Effector memory CD4-positive, alpha-beta T cell (primary cell): ENCODE data around the gene GALNT7.

ENCODE experiments used
- DNase-seq, 3 donors: peaks; one replicate each; pipeline ENCODE4 v3.0.0-alpha.2; 2020
- H3K27ac ChIP-seq: 2 replicates; pipeline ENCODE4 v1.7.0; 2013; ENCODE audit warnings: mild to moderate bottlenecking, low read length, moderate library complexity; ENCODE audit not compliant: insufficient read depth, poor library complexity, severe bottlenecking
- H3K27me3 ChIP-seq: replicated peaks from 2 replicates; pipeline ENCODE4 v1.7.0; 2013; ENCODE audit warnings: mild to moderate bottlenecking, low read length; ENCODE audit not compliant: insufficient read depth, control insufficient read depth, poor library complexity, severe bottlenecking
- H3K36me3 ChIP-seq: 2 replicates; pipeline ENCODE4 v1.7.0; 2013; ENCODE audit warnings: mild to moderate bottlenecking, low read length, moderate library complexity; ENCODE audit not compliant: control insufficient read depth, insufficient read depth
- H3K4me1 ChIP-seq: 2 replicates; pipeline ENCODE4 v1.7.0; 2013; ENCODE audit warnings: low read length, mild to moderate bottlenecking; ENCODE audit not compliant: control insufficient read depth, insufficient read depth, poor library complexity, severe bottlenecking
- H3K4me3 ChIP-seq: 2 replicates; pipeline ENCODE4 v1.7.0; 2013; ENCODE audit warnings: low read length, low read depth, mild to moderate bottlenecking; ENCODE audit not compliant: insufficient read depth, poor library complexity, severe bottlenecking
- H3K9me3 ChIP-seq: 2 replicates; pipeline ENCODE4 v1.7.0; 2013; ENCODE audit warnings: mild to moderate bottlenecking, low read length, moderate library complexity; ENCODE audit not compliant: control insufficient read depth

Gene GALNT7

DNA sequence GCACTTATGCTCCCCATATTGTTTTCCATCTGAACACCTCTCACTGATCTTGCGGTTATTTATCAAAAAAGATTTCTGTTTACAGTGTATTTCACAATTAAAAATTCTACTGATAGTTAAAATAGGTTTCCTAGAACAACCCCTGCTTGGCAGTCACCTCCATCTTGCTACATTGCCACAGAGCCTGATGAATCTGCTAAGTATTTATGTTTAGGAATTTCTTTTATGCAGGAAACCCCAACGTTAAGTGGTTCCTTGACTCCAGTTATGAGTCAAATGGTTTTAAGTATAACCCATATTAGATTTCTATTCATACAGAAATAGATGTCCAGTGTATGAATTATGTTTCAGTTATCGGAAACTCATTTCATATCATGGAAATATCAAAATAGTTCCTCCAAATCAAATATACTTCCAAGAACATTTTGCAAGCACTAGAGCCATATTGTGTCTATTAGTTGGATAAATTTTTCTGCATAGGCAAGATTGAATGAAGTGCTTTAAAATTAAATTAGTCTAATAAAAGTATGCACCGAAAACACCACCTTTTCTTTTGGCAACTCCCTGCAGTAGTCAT is 20.6 kb downstream of the GALNT7 start:
- no peaks in the 10 kb centered on the region for H3K9me3 ChIP-seq
- no peak overlapping the region for H3K27ac ChIP-seq
- no peaks in the 10 kb centered on the region for H3K27me3 ChIP-seq
- peaks cover 6% of the 10 kb centered on the region for H3K4me1 ChIP-seq
- no peaks in the 10 kb centered on the region for H3K36me3 ChIP-seq
- no peak overlapping the region for H3K4me3 ChIP-seq
- DNase-seq = no peak

- H3K36me3 ChIP-seq = no peaks in the 10 kb centered on the region
- H3K9me3 ChIP-seq = no peaks in the 10 kb centered on the region
- H3K27ac ChIP-seq = no peak overlapping the region
- no peaks in the 10 kb centered on the region for H3K27me3 ChIP-seq
- no peak for DNase-seq
- H3K4me1 ChIP-seq = peaks cover 6% of the 10 kb centered on the region
- H3K4me3 ChIP-seq = no peak overlapping the region
Observed at GRCh38 chr4:173191623-173192041, 23.0 kb downstream of the GALNT7 start.

DNA sequence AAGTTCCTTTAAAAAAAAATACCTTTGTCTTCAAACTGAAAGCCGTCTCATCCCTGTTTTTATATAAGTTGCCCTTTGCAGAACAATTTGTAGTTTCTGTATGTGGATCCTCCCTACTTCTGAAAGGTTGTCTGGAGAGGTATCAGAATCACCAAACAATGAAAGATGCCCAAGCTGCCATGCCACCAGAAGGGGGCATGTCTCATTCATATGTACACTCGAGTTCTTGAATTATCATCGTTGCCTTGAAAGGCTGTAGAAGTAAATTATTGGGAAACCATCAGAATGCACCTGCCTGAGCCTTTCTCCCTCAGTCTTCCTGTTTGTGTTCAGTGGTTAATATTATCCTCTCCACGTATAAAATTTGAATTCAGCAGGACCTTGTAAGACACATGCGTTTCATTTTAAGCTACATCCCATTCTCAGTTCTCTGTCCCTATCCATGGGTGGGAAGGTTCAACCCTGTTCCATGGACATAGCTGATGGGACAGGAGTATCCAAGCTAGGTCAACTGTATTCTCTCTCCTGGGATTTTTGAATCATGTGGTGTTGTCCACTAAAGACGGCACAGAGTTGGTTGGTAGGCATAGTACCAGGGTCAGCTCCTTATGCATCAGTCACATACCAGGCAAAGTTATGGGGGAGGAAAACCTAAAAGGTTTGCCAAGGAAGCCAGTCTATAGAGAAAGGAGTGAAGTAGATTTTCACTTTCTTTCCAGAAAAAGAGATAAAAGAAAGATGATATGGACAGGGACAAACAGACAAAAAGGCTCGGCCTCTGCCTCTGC is 24.0 kb downstream of the GALNT7 start:
- no peaks in the 10 kb centered on the region for H3K27me3 ChIP-seq
- no peak overlapping the region for H3K27ac ChIP-seq
- peaks cover 6% of the 10 kb centered on the region for H3K4me1 ChIP-seq
- no peaks in the 10 kb centered on the region for H3K36me3 ChIP-seq
- H3K4me3 ChIP-seq = no peak overlapping the region
- no peaks in the 10 kb centered on the region for H3K9me3 ChIP-seq
- no peak for DNase-seq

- no peak overlapping the region for H3K4me3 ChIP-seq
- no peaks in the 10 kb centered on the region for H3K27me3 ChIP-seq
- H3K36me3 ChIP-seq = no peaks in the 10 kb centered on the region
- H3K27ac ChIP-seq = no peak overlapping the region
- no peak for DNase-seq
- peaks cover 6% of the 10 kb centered on the region for H3K4me1 ChIP-seq
- no peaks in the 10 kb centered on the region for H3K9me3 ChIP-seq
Observed at GRCh38 chr4:173194157-173194556, 25.5 kb downstream of the GALNT7 start.

DNA sequence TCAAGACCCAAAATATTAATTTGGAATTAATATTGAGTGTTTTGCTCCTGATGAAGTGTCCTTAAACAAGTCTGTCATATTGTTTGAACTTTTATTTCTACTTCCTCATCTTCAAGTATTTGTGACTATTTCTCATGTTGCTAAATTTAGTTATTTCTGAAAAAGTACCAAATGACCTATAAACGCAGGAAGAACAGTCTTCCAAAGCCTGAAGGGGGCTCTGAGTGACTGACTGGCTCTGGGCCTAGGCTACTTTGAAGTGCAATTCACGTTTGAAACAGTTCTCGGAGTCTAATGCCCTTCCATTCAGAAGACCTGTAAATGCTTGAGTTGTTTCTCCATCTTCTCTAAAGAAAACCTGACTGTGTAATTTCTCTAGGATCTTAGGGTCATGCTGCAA is 26.5 kb downstream of the GALNT7 start:
- peaks cover 6% of the 10 kb centered on the region for H3K4me1 ChIP-seq
- H3K36me3 ChIP-seq = no peaks in the 10 kb centered on the region
- DNase-seq = no peak
- no peaks in the 10 kb centered on the region for H3K27me3 ChIP-seq
- no peak overlapping the region for H3K4me3 ChIP-seq
- no peaks in the 10 kb centered on the region for H3K9me3 ChIP-seq
- H3K27ac ChIP-seq = no peak overlapping the region

GRCh38 chr4:173199553-173199952 is 30.9 kb downstream of the GALNT7 start:
- H3K27ac ChIP-seq = no peak overlapping the region
- H3K4me3 ChIP-seq = no peak overlapping the region
- no peaks in the 10 kb centered on the region for H3K36me3 ChIP-seq
- no peaks in the 10 kb centered on the region for H3K27me3 ChIP-seq
- no peak for DNase-seq
- no peaks in the 10 kb centered on the region for H3K9me3 ChIP-seq
- H3K4me1 ChIP-seq = no peaks in the 10 kb centered on the region

GRCh38 chr4:173200103-173200884 is 31.7 kb downstream of the GALNT7 start:
- Histone ChIP-seq H3K36me3 (no peaks in the 10 kb centered on the region), H3K27me3 (no peaks in the 10 kb centered on the region), H3K4me3 (no peak overlapping the region), H3K4me1 (no peaks in the 10 kb centered on the region), H3K27ac (no peak overlapping the region), H3K9me3 (no peaks in the 10 kb centered on the region)
- DNase-seq = no peak

GRCh38 chr4:173202395-173202794 is 33.8 kb downstream of the GALNT7 start:
- no peak overlapping the region for H3K27ac ChIP-seq
- no peaks in the 10 kb centered on the region for H3K27me3 ChIP-seq
- H3K4me3 ChIP-seq = no peak overlapping the region
- no peak for DNase-seq
- no peaks in the 10 kb centered on the region for H3K4me1 ChIP-seq
- no peaks in the 10 kb centered on the region for H3K36me3 ChIP-seq
- H3K9me3 ChIP-seq = no peaks in the 10 kb centered on the region

DNA sequence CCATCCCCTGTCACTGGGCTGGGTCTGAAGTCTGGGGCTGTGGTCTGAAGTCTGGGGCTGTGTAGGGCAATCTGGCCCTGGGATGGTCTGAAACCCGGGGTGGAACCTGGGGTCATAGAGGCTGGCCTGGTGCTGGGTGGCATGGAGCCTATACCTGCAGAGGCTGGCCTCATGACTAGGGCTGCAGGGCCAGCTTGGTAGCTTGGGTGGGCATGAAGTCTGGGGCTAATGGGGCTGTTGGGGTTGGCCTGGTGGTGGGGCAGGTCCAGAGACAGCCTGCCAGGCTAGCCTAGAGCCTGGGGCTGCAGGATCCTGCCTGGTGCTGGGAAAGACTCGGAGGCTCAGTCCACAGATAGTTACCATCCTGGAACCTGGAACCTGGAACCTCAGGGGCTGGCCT is 37.0 kb downstream of the GALNT7 start:
- Histone ChIP-seq H3K27ac (no peak overlapping the region), H3K9me3 (no peaks in the 10 kb centered on the region), H3K4me1 (no peaks in the 10 kb centered on the region), H3K27me3 (no peaks in the 10 kb centered on the region), H3K4me3 (no peak overlapping the region), H3K36me3 (no peaks in the 10 kb centered on the region)
- DNase-seq = no peak

DNA sequence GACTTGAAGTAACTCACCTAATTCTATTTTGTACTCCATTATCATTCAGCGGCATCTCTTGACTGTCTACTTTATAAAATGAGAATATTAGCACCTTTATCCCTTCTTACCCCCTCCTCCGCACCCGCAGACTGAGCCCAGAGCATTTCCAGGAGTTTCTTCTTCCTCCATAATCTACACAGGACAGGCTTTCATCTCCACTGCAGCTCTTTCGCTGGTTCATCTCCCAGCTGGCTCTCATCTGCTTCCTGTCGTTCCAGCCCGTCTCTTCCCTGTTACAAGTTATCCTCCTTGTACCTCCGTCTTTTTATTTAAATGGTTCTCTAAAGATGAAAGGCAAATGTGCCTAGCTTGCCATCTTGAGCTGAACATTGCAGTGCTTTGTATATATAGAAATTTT is 39.8 kb downstream of the GALNT7 start:
- H3K9me3 ChIP-seq = no peaks in the 10 kb centered on the region
- H3K4me1 ChIP-seq = no peaks in the 10 kb centered on the region
- no peak overlapping the region for H3K27ac ChIP-seq
- no peak overlapping the region for H3K4me3 ChIP-seq
- H3K27me3 ChIP-seq = no peaks in the 10 kb centered on the region
- H3K36me3 ChIP-seq = no peaks in the 10 kb centered on the region
- DNase-seq = no peak
